Measurements from ENCODE around the gene GRIK4. TPM values are rescaled to one million over a fixed set of nuclear protein-coding genes. Genes with fewer than 3 reads are reported as not detected.

The GRIK4 gene
- total RNA-seq, 2 experiments from 2014 or later, result not detected

- Histone ChIP-seq H3K4me1 (ENCODE audit: insufficient read depth, low read length) (no peaks in the 10 kb centered on the region), H3K36me3 (ENCODE audit: insufficient read depth, low read length) (no peaks in the 10 kb centered on the region), H3K27ac (ENCODE audit: low read depth in 1 of 2, low read length in 2 of 2) (no peak overlapping the region), H3K27me3 (ENCODE audit: control insufficient read depth in 1 of 2, insufficient read depth in 2 of 2, low read length in 2 of 2) (peaks cover 6 to 13% of the 10 kb centered on the region in 2 experiments), H3K4me3 (ENCODE audit: low read length) (no peak overlapping the region), H3K9me3 (ENCODE audit: control insufficient read depth in 1 of 2, insufficient read depth in 1 of 2, low read length in 2 of 2) (peaks cover 0 to 13% of the 10 kb centered on the region in 2 experiments)
- ATAC-seq (ENCODE audit: poor library complexity) (no peak), DNase-seq (no peak)
- Mint-ChIP-seq H3K4me1 (ENCODE audit: low read depth) (no peaks in the 10 kb centered on the region), H3K36me3 (ENCODE audit: low read depth) (no peaks in the 10 kb centered on the region), H3K4me3 (no peak overlapping the region), H3K27me3 (peaks cover 37% of the 10 kb centered on the region), H3K9me3 (peaks cover 8% of the 10 kb centered on the region), H3K27ac (no peak overlapping the region)
- CTCF ChIA-PET, result no interaction called here
- POLR2A ChIA-PET, result no interaction called here
- TF ChIP-seq CTCF (IDR thresholded peaks at IDR 0.05), result no peak
- intact Hi-C loops (cut with DNase I, micrococcal nuclease), result no loop called here
Measured at GRCh38 chr11:120940160-120940848, 428.8 kb downstream of the GRIK4 start.

GRCh38 chr11:120941000-120941399 is 429.5 kb downstream of the GRIK4 start:
- H3K4me1 Mint-ChIP-seq (ENCODE audit: low read depth), result no peaks in the 10 kb centered on the region
- no peak for DNase-seq
- no peak for ATAC-seq (ENCODE audit: poor library complexity)
- Histone ChIP-seq H3K27me3 (ENCODE audit: control insufficient read depth in 1 of 2, insufficient read depth in 2 of 2, low read length in 2 of 2) (peaks cover 6 to 13% of the 10 kb centered on the region in 2 experiments), H3K36me3 (ENCODE audit: insufficient read depth, low read length) (no peaks in the 10 kb centered on the region), H3K4me3 (ENCODE audit: low read length) (no peak overlapping the region), H3K9me3 (ENCODE audit: control insufficient read depth in 1 of 2, insufficient read depth in 1 of 2, low read length in 2 of 2) (peaks cover 0 to 15% of the 10 kb centered on the region in 2 experiments), H3K4me1 (ENCODE audit: insufficient read depth, low read length) (no peaks in the 10 kb centered on the region), H3K27ac (ENCODE audit: low read depth in 1 of 2, low read length in 2 of 2) (no peak overlapping the region)
- CTCF ChIA-PET, result no interaction called here
- intact Hi-C loops (cut with DNase I, micrococcal nuclease), result no loop called here
- peaks cover 36% of the 10 kb centered on the region for H3K27me3 Mint-ChIP-seq
- H3K9me3 Mint-ChIP-seq, result peaks cover 8% of the 10 kb centered on the region
- no peaks in the 10 kb centered on the region for H3K36me3 Mint-ChIP-seq (ENCODE audit: low read depth)
- POLR2A ChIA-PET, result no interaction called here
- no peak for TF ChIP-seq CTCF (IDR thresholded peaks at IDR 0.05)
- no peak overlapping the region for H3K27ac Mint-ChIP-seq
- H3K4me3 Mint-ChIP-seq, result no peak overlapping the region

- ChIA-PET CTCF (no interaction called here), POLR2A (no interaction called here)
- Mint-ChIP-seq H3K4me1 (ENCODE audit: low read depth) (no peaks in the 10 kb centered on the region), H3K27me3 (peaks cover 41% of the 10 kb centered on the region), H3K4me3 (no peak overlapping the region), H3K36me3 (ENCODE audit: low read depth) (no peaks in the 10 kb centered on the region), H3K27ac (no peak overlapping the region), H3K9me3 (peaks cover 8% of the 10 kb centered on the region)
- H3K27ac ChIP-seq (ENCODE audit: low read depth in 1 of 2, low read length in 2 of 2), result no peak overlapping the region
- no peak overlapping the region for H3K4me3 ChIP-seq (ENCODE audit: low read length)
- no peaks in the 10 kb centered on the region for H3K36me3 ChIP-seq (ENCODE audit: insufficient read depth, low read length)
- peaks cover 0 to 15% of the 10 kb centered on the region in 2 experiments for H3K9me3 ChIP-seq (ENCODE audit: control insufficient read depth in 1 of 2, insufficient read depth in 1 of 2, low read length in 2 of 2)
- H3K27me3 ChIP-seq (ENCODE audit: control insufficient read depth in 1 of 2, insufficient read depth in 2 of 2, low read length in 2 of 2), result peaks cover 7 to 13% of the 10 kb centered on the region in 2 experiments
- intact Hi-C loops (cut with DNase I, micrococcal nuclease), result no loop called here
- no peak for ATAC-seq (ENCODE audit: poor library complexity)
- TF ChIP-seq CTCF (IDR thresholded peaks at IDR 0.05), result no peak
- DNase-seq, result no peak
- no peaks in the 10 kb centered on the region for H3K4me1 ChIP-seq (ENCODE audit: insufficient read depth, low read length)
Measured at GRCh38 chr11:120942701-120943100, 431.2 kb downstream of the GRIK4 start.

All from CD4-positive, alpha-beta T cell (primary cell).